Liver (tissue), 3 donors: ENCODE measurements around the gene MPPED2.

Experiments
- CTCF ChIP-seq: fragments of 150-350 bp; IDR thresholded peaks from 2 replicates; pipeline ENCODE4 v1.5.1; 2017; ENCODE audit warnings: improper control_type of control experiment, low read depth, low read length; ENCODE audit not compliant: missing input control
- EGR1 ChIP-seq, 2 donors: IDR thresholded peaks; 2 replicates each; pipeline ENCODE4 v1.6.1; 2016 to 2018; ENCODE audit warnings: antibody characterized with exemption in 2 of 2, low read depth in 2 of 2
- FOXA2 ChIP-seq: IDR thresholded peaks from 2 replicates; pipeline ENCODE4 v1.6.1; 2016; ENCODE audit warnings: antibody characterized with exemption
- GABPA ChIP-seq, 2 donors: IDR thresholded peaks in 1 of 2; conservative IDR thresholded peaks in 1 of 2; 2 replicates each; pipeline ENCODE4 v1.6.1; 2016; ENCODE audit warnings: antibody characterized with exemption in 2 of 2, mild to moderate bottlenecking in 1 of 2, moderate library complexity in 1 of 2
- RAD21 ChIP-seq, 2 donors: IDR thresholded peaks; 2 replicates each; pipeline ENCODE4 v1.6.1; 2016; ENCODE audit warnings: antibody characterized with exemption in 2 of 2, mild to moderate bottlenecking in 2 of 2
- REST ChIP-seq: IDR thresholded peaks from 2 replicates; pipeline ENCODE4 v1.6.1; 2016; ENCODE audit warnings: antibody characterized with exemption, mild to moderate bottlenecking
- RXRA ChIP-seq, 2 donors: IDR thresholded peaks; 2 replicates each; pipeline ENCODE4 v1.6.1; 2017 to 2018; ENCODE audit warnings: antibody characterized with exemption in 2 of 2, mild to moderate bottlenecking in 1 of 2
- TAF1 ChIP-seq: conservative IDR thresholded peaks from 2 replicates; pipeline ENCODE4 v1.6.1; 2016; ENCODE audit warnings: antibody characterized with exemption, mild to moderate bottlenecking
- YY1 ChIP-seq: IDR thresholded peaks from 2 replicates; pipeline ENCODE4 v1.6.1; 2016; ENCODE audit warnings: antibody characterized with exemption, mild to moderate bottlenecking
- ZBTB33 ChIP-seq: IDR thresholded peaks from 2 replicates; pipeline ENCODE4 v1.6.1; 2016; ENCODE audit warnings: antibody characterized with exemption
- donor health status: healthy.
- donor health status: healthy.

- TF ChIP-seq CTCF (no peak), REST (no peak), GABPA (IDR thresholded peaks at IDR 0.05 in 1 of 2, conservative IDR thresholded peaks at IDR 0.05 in 1 of 2) (no peak), EGR1 (IDR thresholded peaks at IDR 0.05; ENCODE audit: low read depth in 2 of 2) (no peak), YY1 (no peak), RAD21 (IDR thresholded peaks at IDR 0.05) (no peak), RXRA (IDR thresholded peaks at IDR 0.05) (no peak), FOXA2 (no peak), ZBTB33 (no peak), TAF1 (no peak)
Measured at GRCh38 chr11:30467176-30467575, 119.0 kb downstream of the MPPED2 start.
